ENCODE measurements around the gene TAF1B. TPM values are rescaled to one million over a fixed set of nuclear protein-coding genes. Genes with fewer than 3 reads are reported as not detected.

The TAF1B gene
- total RNA-seq, 2 donors from 2014 or later = 12.9 to 19.5 TPM

GRCh38 chr2:9958057-9958456 is 114.8 kb downstream of the TAF1B start:
- ATAC-seq (no peak), DNase-seq (no peak)
- intact Hi-C loops (cut with DNase I) = no loop called here
- Histone ChIP-seq H3K27ac (no peak overlapping the region), H3K36me3 (replicated peaks in 1 of 2; ENCODE audit: insufficient read depth in 1 of 2, low read depth in 2 of 2) (no peaks in the 10 kb centered on the region), H3K4me1 (peaks cover 19% of the 10 kb centered on the region), H3K9me3 (no peaks in the 10 kb centered on the region), H3K27me3 (no peaks in the 10 kb centered on the region), H3K4me3 (no peak overlapping the region)
- TF ChIP-seq CTCF (IDR thresholded peaks at IDR 0.05) = no peak
- TF ChIP-seq POLR2A (IDR thresholded peaks at IDR 0.05) = no peak
- WGBS, 2 donors = 95 to 97% methylated on average over 8 of the region's 8 CpGs

GRCh38 chr2:9959262-9959661 is 116.0 kb downstream of the TAF1B start:
- Histone ChIP-seq H3K4me3 (no peak overlapping the region), H3K36me3 (replicated peaks in 1 of 2; ENCODE audit: insufficient read depth in 1 of 2, low read depth in 2 of 2) (no peaks in the 10 kb centered on the region), H3K9me3 (no peaks in the 10 kb centered on the region), H3K4me1 (peaks cover 7% of the 10 kb centered on the region), H3K27me3 (no peaks in the 10 kb centered on the region), H3K27ac (no peak overlapping the region)
- ATAC-seq (no peak), DNase-seq (no peak)
- 96 to 98% methylated on average over 3 of the region's 3 CpGs for WGBS, 2 donors
- intact Hi-C loops (cut with DNase I) = no loop called here
- TF ChIP-seq POLR2A (IDR thresholded peaks at IDR 0.05) (no peak), CTCF (IDR thresholded peaks at IDR 0.05) (no peak)

GRCh38 chr2:9961013-9961412 is 117.7 kb downstream of the TAF1B start:
- 78 to 83% methylated on average over 9 to 10 of the region's 10 CpGs for WGBS, 2 donors
- Histone ChIP-seq H3K36me3 (replicated peaks in 1 of 2; ENCODE audit: insufficient read depth in 1 of 2, low read depth in 2 of 2) (no peaks in the 10 kb centered on the region), H3K9me3 (no peaks in the 10 kb centered on the region), H3K4me1 (no peaks in the 10 kb centered on the region), H3K27ac (no peak overlapping the region), H3K4me3 (no peak overlapping the region), H3K27me3 (no peaks in the 10 kb centered on the region)
- intact Hi-C loops (cut with DNase I) = no loop called here
- no peak for ATAC-seq
- DNase-seq = no peak
- TF ChIP-seq CTCF (IDR thresholded peaks at IDR 0.05) = no peak
- TF ChIP-seq POLR2A (IDR thresholded peaks at IDR 0.05) = no peak

GRCh38 chr2:9964334-9964980 is 121.2 kb downstream of the TAF1B start:
- Histone ChIP-seq H3K27ac (no peak overlapping the region), H3K4me3 (no peak overlapping the region), H3K4me1 (no peaks in the 10 kb centered on the region), H3K9me3 (no peaks in the 10 kb centered on the region), H3K27me3 (no peaks in the 10 kb centered on the region), H3K36me3 (replicated peaks in 1 of 2; ENCODE audit: insufficient read depth in 1 of 2, low read depth in 2 of 2) (no peaks in the 10 kb centered on the region)
- DNase-seq = no peak
- intact Hi-C loops (cut with DNase I) = no loop called here
- no peak for ATAC-seq
- 83 to 89% methylated on average over 7 of the region's 7 CpGs for WGBS, 2 donors
- TF ChIP-seq CTCF (IDR thresholded peaks at IDR 0.05) (no peak), POLR2A (IDR thresholded peaks at IDR 0.05) (no peak)

Measured in body of pancreas (tissue), 4 donors.